Measurements from ENCODE around the gene DENND4C. TPM values are rescaled to one million over a fixed set of nuclear protein-coding genes. Genes with fewer than 3 reads are reported as not detected.

Gene DENND4C
- total RNA-seq, 3 donors from 2014 or later (not counting 1 experiment from before 2014, with no cell fraction given): 82.6 to 115 (median 100) TPM

DNA sequence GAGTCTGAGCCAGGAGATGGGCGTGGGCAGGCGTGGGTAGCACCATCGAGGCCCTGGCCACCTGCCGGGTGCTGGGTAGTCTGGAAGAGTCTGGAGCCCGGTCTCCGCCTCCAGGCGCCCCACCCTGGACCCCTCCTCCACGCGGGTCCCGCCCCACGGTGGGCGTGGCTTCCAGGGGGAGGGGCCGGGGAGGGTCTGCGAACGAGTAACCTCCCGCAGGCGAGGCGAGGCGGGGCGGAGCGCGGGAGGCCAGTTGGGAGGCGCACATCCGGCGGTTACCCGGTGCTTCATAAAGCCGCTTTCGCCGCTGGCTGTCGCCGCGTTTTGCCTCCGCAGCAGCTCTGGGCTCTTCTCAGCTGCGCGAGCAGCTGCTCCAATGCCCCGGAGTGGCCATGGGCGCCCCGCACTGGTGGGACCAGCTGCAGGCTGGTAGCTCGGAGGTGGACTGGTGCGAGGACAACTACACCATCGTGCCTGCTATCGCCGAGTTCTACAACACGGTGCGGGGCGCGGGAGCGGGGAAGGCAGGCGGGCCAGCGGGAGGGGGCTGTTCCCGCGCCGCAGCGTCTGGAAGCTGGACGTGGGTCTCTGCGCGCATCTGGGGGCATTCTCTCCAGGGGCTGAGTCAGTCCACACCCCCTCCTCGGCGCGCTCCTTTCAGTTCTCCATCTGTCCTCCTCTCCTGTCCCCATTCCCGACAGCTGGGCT is 178.4 kb downstream of the DENND4C start, which contains the start of gene ACER2:
TSS of gene ACER2 (plus strand) at position 317 of the 708 bp plus-strand sequence. CDS start at position 393, 76 bp downstream.
- H3K4me3 ChIP-seq (ENCODE audit: low read length): peak within 1 kb of the TSS; percentile 89
- WGBS (ENCODE audit: insufficient coverage): under 1% methylated on average over 61 of the region's 61 CpGs
- no peaks in the 10 kb centered on the region for H3K36me3 Mint-ChIP-seq

DNA sequence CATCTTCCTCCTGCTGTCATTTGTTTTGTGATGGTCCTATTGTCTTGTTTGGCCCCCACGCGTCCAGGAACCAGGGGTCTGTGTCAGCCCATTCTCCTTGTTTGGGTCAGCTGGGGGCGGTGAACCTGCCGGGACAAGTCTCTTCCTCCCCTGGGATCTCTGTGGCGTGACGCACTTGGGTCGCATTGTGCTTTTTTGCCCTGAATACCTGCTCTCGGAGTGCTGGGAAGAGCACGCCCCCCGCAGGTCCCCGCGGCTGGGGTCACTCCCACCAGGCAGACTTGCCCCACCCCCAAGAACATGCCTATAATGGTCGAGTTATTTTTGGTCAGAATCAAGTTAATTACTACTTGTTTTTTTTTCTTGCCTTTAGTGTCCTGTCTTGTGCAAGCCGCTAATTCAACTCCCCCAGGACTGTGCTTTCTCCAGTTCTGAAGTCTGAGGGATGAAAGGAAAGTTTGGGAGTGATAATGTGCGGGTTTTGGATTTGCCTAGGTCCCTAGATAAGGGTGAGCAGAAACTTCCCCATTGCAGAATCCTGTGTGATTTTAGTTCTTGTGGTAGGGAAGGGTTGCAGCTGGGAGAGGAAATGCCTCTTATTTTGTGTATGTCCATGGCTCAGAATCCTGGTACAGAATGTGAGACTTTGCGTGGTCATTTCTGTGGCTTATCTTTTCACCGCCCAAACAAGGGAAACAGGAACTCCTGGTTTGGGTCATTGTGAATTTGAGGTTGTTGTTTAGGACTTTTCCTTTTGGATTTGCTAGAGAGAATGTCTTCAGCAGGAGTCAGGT is 179.1 kb downstream of the DENND4C start:
- ATAC-seq (no peak), DNase-seq (peak in 1 of 2 donors; percentile 33)
- no peak for TF ChIP-seq CTCF (IDR thresholded peaks at IDR 0.05)
- peak overlapping the region; percentile 67 to 87 for H3K27ac Mint-ChIP-seq
- peaks cover 18% of the 10 kb centered on the region for H3K4me1 ChIP-seq (ENCODE audit: control insufficient read depth, insufficient read depth, low read length)
- 3% methylated on average over 17 of the region's 17 CpGs for WGBS (ENCODE audit: insufficient coverage)
- no peaks in the 10 kb centered on the region for H3K9me3 Mint-ChIP-seq
- no peaks in the 10 kb centered on the region for H3K9me3 ChIP-seq (ENCODE audit: control insufficient read depth, insufficient read depth, low read length)
- peak overlapping the region; percentile 89 for H3K4me3 ChIP-seq (ENCODE audit: low read length)
- H3K36me3 ChIP-seq (ENCODE audit: control insufficient read depth, insufficient read depth, low read length): no peaks in the 10 kb centered on the region
- no peak overlapping the region for H3K27ac ChIP-seq (ENCODE audit: low read length)
- peaks cover 10 to 18% of the 10 kb centered on the region in 2 donors for H3K4me1 Mint-ChIP-seq
- intact Hi-C loops (cut with micrococcal nuclease): no loop called here
- peak overlapping the region; percentile 98 for H3K4me3 Mint-ChIP-seq
- no peaks in the 10 kb centered on the region for H3K36me3 Mint-ChIP-seq
- H3K27me3 Mint-ChIP-seq (ENCODE audit: low read depth in 2 of 2): peaks cover 0 to 4% of the 10 kb centered on the region in 2 donors
- H3K27me3 ChIP-seq (ENCODE audit: control insufficient read depth, insufficient read depth, low read length): no peaks in the 10 kb centered on the region

More for the DNA sequence above, 178.4 kb downstream of the DENND4C start, which contains the start of gene ACER2:
- no peak for TF ChIP-seq CTCF (IDR thresholded peaks at IDR 0.05)
- peak within 1 kb of the TSS; percentile 27 for H3K27ac ChIP-seq (ENCODE audit: low read length)
- peak within 1 kb of the TSS; percentile 67 to 87 for H3K27ac Mint-ChIP-seq
- H3K27me3 Mint-ChIP-seq (ENCODE audit: low read depth in 2 of 2): peaks cover 0 to 2% of the 10 kb centered on the region in 2 donors
- no peaks in the 10 kb centered on the region for H3K9me3 ChIP-seq (ENCODE audit: control insufficient read depth, insufficient read depth, low read length)
- intact Hi-C loops (cut with micrococcal nuclease): loop anchor here (1.0 kb wide), 1 partner anchor 29 kb away; the partner anchor contains the start of gene RPS6
- ATAC-seq: peak; percentile 95 to 96 (median 96)
- no peaks in the 10 kb centered on the region for H3K9me3 Mint-ChIP-seq
- peak; percentile 81 to 95 for DNase-seq
- H3K4me1 ChIP-seq (ENCODE audit: control insufficient read depth, insufficient read depth, low read length): peaks cover 18% of the 10 kb centered on the region
- H3K4me3 Mint-ChIP-seq: peak within 1 kb of the TSS; percentile 98
- no peaks in the 10 kb centered on the region for H3K36me3 ChIP-seq (ENCODE audit: control insufficient read depth, insufficient read depth, low read length)
- H3K4me1 Mint-ChIP-seq: peaks cover 10 to 18% of the 10 kb centered on the region in 2 donors
- no peaks in the 10 kb centered on the region for H3K27me3 ChIP-seq (ENCODE audit: control insufficient read depth, insufficient read depth, low read length)

- no peaks in the 10 kb centered on the region for H3K9me3 ChIP-seq (ENCODE audit: control insufficient read depth, insufficient read depth, low read length)
- Mint-ChIP-seq H3K36me3 (no peaks in the 10 kb centered on the region), H3K4me1 (peaks cover 10 to 18% of the 10 kb centered on the region in 2 donors), H3K27ac (peak overlapping the region in 1 of 2 donors; percentile 87), H3K27me3 (ENCODE audit: low read depth in 2 of 2) (peaks cover 0 to 4% of the 10 kb centered on the region in 2 donors), H3K9me3 (no peaks in the 10 kb centered on the region), H3K4me3 (peak overlapping the region; percentile 98)
- WGBS (ENCODE audit: insufficient coverage): 93% methylated on average over 2 of the region's 2 CpGs
- no peak for DNase-seq
- no peaks in the 10 kb centered on the region for H3K27me3 ChIP-seq (ENCODE audit: control insufficient read depth, insufficient read depth, low read length)
- H3K4me1 ChIP-seq (ENCODE audit: control insufficient read depth, insufficient read depth, low read length): peaks cover 18% of the 10 kb centered on the region
- H3K27ac ChIP-seq (ENCODE audit: low read length): no peak overlapping the region
- intact Hi-C loops (cut with micrococcal nuclease): no loop called here
- ATAC-seq: no peak
- H3K4me3 ChIP-seq (ENCODE audit: low read length): no peak overlapping the region
- TF ChIP-seq CTCF (IDR thresholded peaks at IDR 0.05): no peak
- H3K36me3 ChIP-seq (ENCODE audit: control insufficient read depth, insufficient read depth, low read length): no peaks in the 10 kb centered on the region
Observed at GRCh38 chr9:19410195-19410503, 179.7 kb downstream of the DENND4C start.
